Measurements from ENCODE around the gene CYP3A4. TPM values are rescaled to one million over a fixed set of nuclear protein-coding genes. Genes with fewer than 3 reads are reported as not detected.

Gene CYP3A4
- total RNA-seq: 10 to 100 TPM in 1 of 6 donors, 1 to 10 TPM in 2, under 1 TPM in 2, not detected in 1; 0.25 to 11.0 (median 3.0) TPM
- polyA plus RNA-seq: 1 to 10 TPM; 4.3 to 5.4 TPM

- ATAC-seq: peak in 2 of 4 donors; percentile 35 to 52
- FAIRE-seq: no peak
- no peak for TF ChIP-seq CTCF (IDR thresholded peaks at IDR 0.05)
- H3K27ac ChIP-seq: no peak within 1 kb of the TSS
- no peaks in the 10 kb centered on the region for H3K27me3 ChIP-seq
- H3K4me1 ChIP-seq: no peaks in the 10 kb centered on the region
- H3K9me3 ChIP-seq: no peaks in the 10 kb centered on the region
- no peaks in the 10 kb centered on the region for H3K36me3 ChIP-seq
- no peak within 1 kb of the TSS for H3K4me3 ChIP-seq
- no peak for DNase-seq
- intact Hi-C loops (cut with DNase I): no loop called here
Measured at GRCh38 chr7:99784007-99784406, at the start of gene CYP3A4. TSS of gene CYP3A4 (minus strand) at chr7:99784184. CDS start at chr7:99784081, 103 bp downstream.

GRCh38 chr7:99833289-99833877 is 49.4 kb upstream of the CYP3A4 start:
- ATAC-seq: peak in 2 of 4 donors; percentile 2
- no peak for FAIRE-seq
- peaks cover 37 to 53% (median 42%) of the 10 kb centered on the region in 3 donors for H3K4me1 ChIP-seq

GRCh38 chr7:99831595-99831994 is 47.6 kb upstream of the CYP3A4 start:
- Histone ChIP-seq H3K4me3 (no peak overlapping the region), H3K4me1 (peaks cover 48 to 57% (median 55%) of the 10 kb centered on the region in 3 donors), H3K9me3 (no peaks in the 10 kb centered on the region), H3K27me3 (no peaks in the 10 kb centered on the region), H3K27ac (no peak overlapping the region), H3K36me3 (no peaks in the 10 kb centered on the region)
- FAIRE-seq (no peak), ATAC-seq (no peak), DNase-seq (no peak)
- TF ChIP-seq CTCF (IDR thresholded peaks at IDR 0.05): no peak
- intact Hi-C loops (cut with DNase I): no loop called here

More at GRCh38 chr7:99833289-99833877, 49.4 kb upstream of the CYP3A4 start:
- Histone ChIP-seq H3K9me3 (no peaks in the 10 kb centered on the region), H3K27me3 (no peaks in the 10 kb centered on the region), H3K36me3 (no peaks in the 10 kb centered on the region), H3K4me3 (no peak overlapping the region), H3K27ac (peak overlapping the region; percentile 2 to 73 (median 50))
- no peak for TF ChIP-seq CTCF (IDR thresholded peaks at IDR 0.05)
- peak in 1 of 6 donors; percentile 28 for DNase-seq
- 16 to 17% methylated on average over 8 of the region's 8 CpGs for WGBS, 2 donors
- intact Hi-C loops (cut with DNase I): no loop called here

- H3K4me1 ChIP-seq: peaks cover 61 to 72% (median 71%) of the 10 kb centered on the region in 3 donors
- ATAC-seq (peak; percentile 53 to 75 (median 69)), DNase-seq (peak in 1 of 6 donors; percentile 42), FAIRE-seq (no peak)
- intact Hi-C loops (cut with DNase I): no loop called here
- 23 to 31% methylated on average over 1 of the region's 1 CpG for WGBS, 2 donors
- peak overlapping the region; percentile 25 to 90 (median 53) for H3K27ac ChIP-seq
- H3K27me3 ChIP-seq: no peaks in the 10 kb centered on the region
- TF ChIP-seq CTCF (IDR thresholded peaks at IDR 0.05): no peak
- peak overlapping the region in 2 of 4 donors; percentile 1 to 6 for H3K4me3 ChIP-seq
- no peaks in the 10 kb centered on the region for H3K9me3 ChIP-seq
- H3K36me3 ChIP-seq: no peaks in the 10 kb centered on the region
Measured at GRCh38 chr7:99829524-99830160, 45.7 kb upstream of the CYP3A4 start.

GRCh38 chr7:99828811-99829210 is 44.8 kb upstream of the CYP3A4 start:
- no peak for TF ChIP-seq CTCF (IDR thresholded peaks at IDR 0.05)
- no peaks in the 10 kb centered on the region for H3K9me3 ChIP-seq
- no peak for FAIRE-seq
- H3K4me3 ChIP-seq: peak overlapping the region in 1 of 4 donors; percentile 10
- peak; percentile 23 to 66 (median 44) for ATAC-seq
- no peak for DNase-seq
- H3K27ac ChIP-seq: peak overlapping the region in 3 of 4 donors; percentile 44 to 90 (median 62)
- intact Hi-C loops (cut with DNase I): no loop called here
- H3K27me3 ChIP-seq: no peaks in the 10 kb centered on the region
- H3K4me1 ChIP-seq: peaks cover 56 to 66% (median 63%) of the 10 kb centered on the region in 3 donors
- H3K36me3 ChIP-seq: no peaks in the 10 kb centered on the region

All from pancreas (tissue), 10 donors.